Mammary epithelial cell (primary cell): Measurements from ENCODE around the gene LRRD1.

Source experiments
- CTCF ChIP-seq, 2 donors: IDR thresholded peaks in 1 of 2; conservative IDR thresholded peaks in 1 of 2; 2 replicates each; pipeline ENCODE4 v1.5.1; 2011 to 2012; ENCODE audit warnings: inconsistent platforms in 2 of 2, low read length in 2 of 2, mild to moderate bottlenecking in 2 of 2, control low read depth in 1 of 2, low read depth in 1 of 2; ENCODE audit not compliant: insufficient read depth in 1 of 2; ENCODE audit errors: extremely low read depth in 1 of 2
- EZH2 ChIP-seq: IDR thresholded peaks from 2 replicates; pipeline ENCODE4 v1.6.1; 2012; ENCODE audit warnings: low read length, inconsistent platforms, borderline replicate concordance

DNA sequence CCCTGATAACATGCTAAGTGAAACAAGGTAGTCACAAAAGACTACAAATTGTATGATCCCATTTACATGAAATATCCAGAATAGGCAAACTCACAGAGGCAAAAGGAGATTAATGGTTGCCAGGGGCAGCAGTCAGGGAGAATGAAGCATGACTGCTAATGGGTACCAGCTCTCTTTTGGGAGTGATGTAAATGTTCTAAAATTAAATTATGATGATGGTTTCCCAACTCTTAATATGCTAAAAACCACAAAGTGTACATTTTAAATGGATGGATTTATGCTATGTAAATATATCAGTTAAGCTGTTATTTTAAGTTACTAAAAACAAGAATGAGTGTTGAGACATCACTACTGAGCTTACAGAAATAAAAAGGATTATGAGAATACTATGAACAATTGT is 57.3 kb downstream of the LRRD1 start:
- no peak for TF ChIP-seq CTCF (conservative IDR thresholded peaks at IDR 0.05 in 1 of 2, IDR thresholded peaks at IDR 0.05 in 1 of 2; ENCODE audit: extremely low read depth in 1 of 2, insufficient read depth in 1 of 2, low read depth in 1 of 2, low read length in 2 of 2)
- no peak for TF ChIP-seq EZH2
